Measurements from ENCODE around the gene DNAH5.

GRCh38 chr5:13910201-13910600, 34.3 kb downstream of the DNAH5 start:
- TF ChIP-seq CTCF (IDR thresholded peaks at IDR 0.05 in 8 of 11, conservative IDR thresholded peaks at IDR 0.05 in 3 of 11) (no peak), POLR2AphosphoS5 (IDR thresholded peaks at IDR 0.05) (no peak), POLR2A (IDR thresholded peaks at IDR 0.05) (no peak)
